Right renal cortex interstitium (tissue), 3 donors: ENCODE measurements around the gene MACROD2. TPM values are rescaled to one million over a fixed set of nuclear protein-coding genes. Genes with fewer than 3 reads are reported as not detected.

Source experiments
- DNase-seq, 3 donors: peaks; one replicate each; pipeline ENCODE4 v3.0.0-alpha.2; 2013; ENCODE audit warnings: low read depth in 3 of 3, low spot score in 2 of 3
- polyA plus RNA-seq, 3 donors: library from polyadenylated mRNA; unstranded; fragments of 120-200 nt; gene quantifications; one replicate each; pipeline ENCODE4 v1.2.1, GENCODE V29; 2013; ENCODE audit not compliant: insufficient read length in 3 of 3

The MACROD2 gene
- polyA plus RNA-seq, 3 donors = 14.4 to 15.6 (median 14.5) TPM

DNA sequence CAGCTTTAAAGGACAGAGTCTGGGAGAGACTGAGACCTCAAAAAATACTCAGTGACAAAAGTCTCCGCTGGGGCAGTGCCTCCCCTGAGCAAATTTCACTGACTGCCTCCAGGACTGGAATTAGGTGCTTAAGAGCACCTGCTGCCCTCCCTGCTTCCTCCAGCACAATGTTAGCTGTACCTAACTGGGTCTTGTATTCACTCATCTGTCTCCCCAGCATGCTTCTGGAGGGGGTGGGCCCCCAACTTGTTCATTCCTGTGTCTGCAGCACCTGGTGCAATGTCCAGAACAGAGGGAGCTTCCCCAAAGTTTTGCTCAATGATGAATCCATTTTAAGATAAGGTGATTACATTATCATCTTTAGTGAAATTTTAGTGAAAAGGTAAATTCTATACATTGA is 1927.2 kb downstream of the MACROD2 start:
- no peak for DNase-seq

DNA sequence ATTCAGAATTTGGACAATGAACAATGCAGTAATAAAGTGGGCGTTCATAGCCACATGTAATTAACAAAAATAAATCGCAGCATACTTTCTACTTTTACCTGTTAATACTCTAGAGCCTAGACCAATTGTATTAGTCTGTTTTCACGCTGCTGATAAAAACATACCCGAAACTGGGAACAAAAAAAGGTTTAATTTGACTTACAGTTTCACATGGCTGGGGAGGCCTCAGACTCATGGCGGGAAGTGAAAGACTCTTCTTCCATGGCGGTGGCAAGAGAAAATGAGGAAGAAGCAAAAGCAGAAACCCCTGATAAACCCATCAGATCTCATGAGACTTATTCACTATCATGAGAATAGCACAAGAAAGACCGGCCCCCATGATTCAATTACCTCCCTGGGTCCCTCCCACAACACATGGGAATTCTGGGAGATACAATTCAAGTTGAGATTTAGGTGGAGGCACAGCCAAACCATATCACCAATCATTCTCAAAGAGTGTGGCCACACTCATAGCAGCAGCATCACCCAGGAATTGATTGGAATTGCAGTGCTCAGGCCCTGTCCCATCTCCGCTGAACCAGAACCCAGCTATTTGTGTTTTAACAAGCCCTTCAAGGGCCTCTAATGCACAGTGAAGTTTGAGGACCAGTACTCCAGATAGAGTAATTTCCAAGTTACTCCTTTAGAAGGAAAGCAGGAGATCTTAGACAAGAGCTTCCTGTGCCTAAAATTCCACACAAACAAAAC is 1927.9 kb downstream of the MACROD2 start:
- no peak for DNase-seq

DNA sequence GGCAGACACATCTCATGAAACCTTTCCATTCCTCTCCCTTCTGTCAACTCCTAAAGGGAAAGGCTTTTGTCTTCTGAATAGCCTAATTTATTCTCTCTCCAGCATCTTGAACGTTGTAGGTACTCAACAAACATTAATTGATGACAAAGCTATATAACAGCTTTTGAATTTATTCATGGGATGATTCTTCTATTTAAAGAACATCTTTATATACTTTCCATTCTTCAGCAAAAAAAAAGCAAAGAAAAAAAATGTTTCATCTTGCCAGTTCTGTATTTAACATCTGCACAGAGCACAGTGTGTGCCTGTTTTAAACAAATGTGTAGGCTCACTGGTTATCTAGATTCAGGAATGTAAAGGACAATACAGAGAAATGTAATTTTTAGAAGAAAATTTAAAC is 1929.2 kb downstream of the MACROD2 start:
- no peak for DNase-seq

DNA sequence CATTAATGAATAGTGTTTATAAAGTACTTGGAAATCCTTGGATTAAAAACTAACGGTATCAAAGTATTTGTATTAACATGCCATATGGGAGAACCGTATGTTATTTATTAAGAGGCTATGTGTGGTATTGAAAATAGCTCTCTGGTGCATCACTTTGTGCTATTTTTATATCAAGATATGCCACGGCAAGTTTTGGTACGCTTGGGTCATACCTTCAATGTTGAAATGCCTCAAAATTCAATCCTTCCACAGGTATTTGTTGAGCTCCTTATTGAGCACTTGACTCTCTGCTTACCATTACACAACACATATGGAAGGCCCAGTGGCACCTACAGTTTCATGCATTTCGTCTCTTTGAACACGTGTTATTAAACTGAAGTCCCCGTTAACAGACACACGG is 1930.1 kb downstream of the MACROD2 start:
- no peak for DNase-seq

DNA sequence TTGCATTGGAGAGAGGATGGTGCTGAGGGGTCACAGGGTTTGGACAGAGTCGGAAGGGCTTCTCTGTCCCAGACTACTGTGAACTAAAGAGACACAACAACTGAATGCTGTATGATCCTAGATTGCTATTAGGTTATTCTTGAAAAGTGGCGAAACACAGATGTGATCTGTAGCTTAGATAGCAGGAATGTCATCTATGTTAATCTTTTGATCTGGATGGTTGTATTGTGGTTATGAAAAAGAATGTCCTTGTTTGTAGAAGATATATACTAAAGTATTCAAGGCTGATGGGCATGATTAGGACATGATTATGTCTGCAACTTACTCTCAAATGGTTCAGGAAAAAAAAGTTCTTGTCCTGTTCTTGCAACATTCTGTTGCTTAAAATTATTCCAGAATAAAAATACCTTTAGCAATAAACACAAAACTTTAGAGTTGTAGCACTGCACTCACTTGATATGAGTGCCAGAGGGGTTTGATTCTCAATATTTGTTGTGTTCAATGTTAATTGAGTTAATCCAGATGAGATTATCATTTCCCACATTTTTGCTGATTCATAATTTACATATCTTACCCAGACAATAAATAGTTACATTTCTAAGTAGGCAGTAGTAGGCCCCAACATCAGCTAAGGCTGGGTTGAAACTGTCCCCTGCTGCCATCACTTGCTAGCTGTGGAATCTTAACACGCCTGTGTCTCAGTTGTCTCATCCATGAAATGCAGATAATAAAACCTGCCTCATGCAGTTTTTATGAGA is 1932.8 kb downstream of the MACROD2 start:
- no peak for DNase-seq

DNA sequence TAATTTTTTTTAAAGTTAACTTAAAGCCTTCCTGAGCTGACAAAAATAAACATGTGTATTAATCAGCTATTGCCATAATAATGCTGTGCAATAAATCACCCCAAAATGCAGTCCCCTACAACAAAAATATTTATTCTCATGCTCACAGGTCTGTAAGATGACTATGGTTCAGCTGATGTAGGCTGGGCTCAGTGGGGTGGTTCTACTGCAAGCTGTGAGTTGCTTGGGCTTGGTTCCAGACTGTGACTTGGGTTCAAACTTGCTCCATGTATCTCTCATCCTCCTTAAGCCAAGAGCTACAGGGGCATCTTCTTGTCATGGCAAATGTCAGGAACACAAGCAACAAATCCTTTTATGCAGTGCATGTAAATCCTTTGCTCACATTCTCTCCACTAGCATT is 1933.6 kb downstream of the MACROD2 start:
- DNase-seq = no peak

DNA sequence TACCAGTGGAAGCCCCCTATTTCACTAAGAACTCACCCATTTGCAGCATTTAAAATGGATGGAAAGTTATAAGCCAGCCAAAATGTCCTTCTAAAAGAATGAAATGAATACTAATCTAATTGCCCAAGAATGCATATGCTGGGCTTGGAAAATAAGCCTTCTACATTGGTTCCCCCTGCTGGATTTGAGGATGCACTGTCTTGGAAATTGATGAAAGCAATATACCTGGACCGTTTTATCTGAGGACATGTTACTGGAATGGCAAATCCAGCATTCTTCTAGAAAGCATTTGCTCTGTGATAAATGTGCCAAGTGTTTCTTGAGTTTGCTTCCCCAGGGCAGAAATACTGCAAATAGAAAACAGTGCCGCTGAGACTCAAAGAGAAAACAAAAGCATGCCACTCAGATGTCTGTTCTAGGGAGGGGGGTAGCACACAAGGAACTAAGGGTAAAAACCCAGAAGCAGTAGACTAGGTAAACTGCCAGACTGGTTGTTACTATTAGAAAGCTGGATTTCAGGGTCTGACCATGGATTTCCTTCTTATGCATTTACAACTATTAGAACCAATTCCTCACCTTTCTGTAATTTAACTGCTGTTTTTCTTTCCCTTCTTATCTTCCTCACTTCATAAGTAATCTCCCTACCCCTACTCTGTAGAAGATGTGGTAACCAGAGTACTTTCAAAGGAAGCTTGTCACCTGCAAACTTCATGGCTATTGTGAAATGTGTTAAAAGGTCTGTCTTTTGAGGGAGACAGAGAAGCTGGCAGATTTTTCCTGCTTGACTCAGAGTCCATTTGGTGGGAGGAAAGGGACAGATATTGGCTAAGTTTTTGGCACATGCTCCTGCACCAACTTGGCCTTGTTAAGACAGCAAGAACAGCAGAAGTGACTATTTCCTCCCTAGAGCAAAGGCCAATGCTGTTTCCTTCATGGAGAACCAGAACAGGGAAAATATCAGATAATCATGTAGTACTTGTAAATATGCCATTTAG is 1935.3 kb downstream of the MACROD2 start:
- DNase-seq = peak in 1 of 3 donors; percentile 54

DNA sequence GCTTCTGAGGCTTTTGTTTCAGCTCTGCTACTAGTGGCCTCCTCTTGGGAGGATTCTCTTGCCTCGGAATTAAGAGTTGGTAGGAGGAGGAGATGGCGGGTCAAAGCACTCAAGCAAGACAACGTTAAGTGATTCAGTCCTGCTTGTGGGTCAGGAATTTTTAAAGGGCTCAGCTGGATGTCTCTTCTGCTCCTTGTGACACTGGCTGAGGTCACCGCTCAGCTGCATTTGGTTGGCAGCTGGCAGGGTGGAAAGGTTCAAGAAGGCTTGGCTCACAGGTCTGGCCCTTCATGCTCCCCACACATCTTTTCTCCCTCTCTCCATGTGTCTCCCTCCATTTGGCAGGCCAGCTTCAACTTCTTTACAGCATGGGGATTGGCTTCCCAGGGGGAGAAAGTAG is 1936.6 kb downstream of the MACROD2 start:
- DNase-seq = no peak

DNA sequence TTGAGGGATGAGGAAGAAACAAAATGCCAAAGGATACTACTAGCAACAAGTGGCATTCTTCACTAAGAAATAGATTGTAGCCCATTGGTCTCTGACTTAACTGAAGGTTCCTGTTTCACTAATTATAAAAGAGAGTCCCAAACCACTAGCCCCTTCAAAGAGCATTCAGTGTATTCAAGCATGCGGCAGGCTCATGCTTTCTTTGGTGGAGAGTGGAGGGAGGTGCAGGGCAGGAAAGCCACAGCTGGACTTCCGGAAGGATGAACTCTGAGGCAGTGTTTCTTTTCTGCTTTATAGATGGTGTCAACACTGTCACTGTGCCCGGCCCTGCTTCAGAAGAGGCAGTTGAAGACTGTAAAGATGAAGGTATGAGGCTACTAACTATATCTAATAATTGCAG is 1941.9 kb downstream of the MACROD2 start:
- DNase-seq = no peak

DNA sequence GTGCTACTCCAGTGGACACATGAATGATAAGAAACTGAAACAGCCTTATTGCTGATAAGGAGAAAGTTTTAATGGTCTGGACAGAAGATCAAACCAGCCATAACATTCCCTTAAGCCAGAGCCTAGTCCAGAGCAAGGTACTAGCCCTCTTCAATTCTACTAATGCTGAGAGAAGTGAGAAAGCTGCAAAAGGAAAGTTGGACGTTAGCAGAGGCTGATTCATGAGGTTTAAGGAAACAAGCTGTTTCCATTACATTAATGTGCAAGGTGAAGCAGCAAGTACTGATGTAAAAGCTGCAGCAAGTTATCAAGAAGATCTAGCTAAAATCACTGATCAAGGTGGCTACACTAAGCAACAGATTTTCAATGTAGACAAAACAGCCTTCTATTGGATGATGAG is 1943.5 kb downstream of the MACROD2 start:
- no peak for DNase-seq

DNA sequence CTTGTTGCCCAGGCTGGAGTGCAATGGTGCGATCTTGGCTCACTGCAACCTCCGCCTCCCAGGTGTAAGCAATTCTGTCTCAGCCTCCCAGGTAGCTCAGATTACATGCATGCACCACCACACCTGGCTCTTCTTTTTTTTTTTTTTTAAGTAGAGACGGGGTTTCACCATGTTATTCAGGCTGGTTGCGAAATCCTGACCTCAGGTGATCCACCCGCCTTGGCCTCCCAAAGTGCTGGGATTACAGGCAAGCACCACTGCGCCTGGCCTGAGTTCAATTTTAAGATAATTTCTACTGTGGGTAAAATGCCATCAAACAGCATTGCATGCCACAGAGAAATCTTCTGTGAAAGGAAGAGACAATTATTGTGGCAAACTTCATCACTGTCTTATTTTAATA is 1944.8 kb downstream of the MACROD2 start:
- DNase-seq = no peak

DNA sequence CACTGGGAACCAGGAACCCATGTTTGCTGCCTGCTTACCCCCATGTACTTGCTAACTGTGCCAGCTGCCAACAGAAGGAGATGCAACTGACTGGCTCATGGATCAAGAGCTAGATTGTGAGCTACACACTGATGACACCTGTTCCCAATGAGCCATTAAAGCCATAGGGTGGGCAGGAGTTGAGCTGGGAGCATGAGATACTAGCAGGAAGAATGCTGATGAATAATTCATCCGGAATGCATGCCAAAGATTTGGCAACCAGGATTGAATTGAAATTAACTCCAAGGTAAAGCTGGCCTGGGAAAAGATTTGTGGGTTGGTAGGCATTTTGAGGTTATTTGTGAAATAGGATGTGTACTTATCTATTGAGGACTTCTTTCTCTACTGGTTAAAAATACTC is 1946.8 kb downstream of the MACROD2 start:
- no peak for DNase-seq

DNA sequence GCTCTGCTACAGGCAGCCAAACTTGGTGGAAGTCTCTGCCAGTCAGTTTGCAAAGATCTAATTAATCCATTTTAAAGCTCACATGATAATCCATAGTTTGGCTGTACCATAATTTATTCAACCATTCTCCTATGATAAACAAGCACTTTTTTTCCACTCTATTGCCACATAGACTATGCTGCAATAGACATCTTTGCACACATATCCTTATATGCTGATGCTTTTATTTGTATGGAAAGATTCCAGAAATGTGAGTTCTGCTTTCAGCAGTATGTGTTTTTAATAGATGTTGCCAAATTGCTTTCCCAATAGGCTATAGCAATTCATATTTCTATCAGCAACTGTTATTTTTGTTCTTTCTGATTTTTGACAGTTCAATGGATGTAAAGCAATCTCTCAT is 1950.0 kb downstream of the MACROD2 start:
- DNase-seq = no peak

DNA sequence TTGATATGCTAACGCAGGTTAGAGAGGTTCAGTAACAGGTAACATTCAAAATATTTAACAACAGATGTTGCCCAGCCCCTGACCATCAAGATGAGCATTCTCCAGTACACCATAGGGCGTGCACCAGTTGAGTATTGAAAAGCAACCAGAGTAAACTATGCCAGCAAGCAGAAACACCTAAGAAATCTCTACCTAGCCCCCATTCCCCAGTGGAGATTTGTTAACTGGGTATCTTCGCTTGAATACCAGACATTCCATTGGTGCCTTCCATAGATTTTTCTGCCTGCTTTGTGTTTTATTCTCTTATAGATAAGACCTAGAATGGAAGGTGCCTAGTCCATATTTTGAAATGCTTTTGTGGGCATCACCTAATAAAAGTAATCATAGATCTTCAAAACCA is 1954.1 kb downstream of the MACROD2 start:
- no peak for DNase-seq

DNA sequence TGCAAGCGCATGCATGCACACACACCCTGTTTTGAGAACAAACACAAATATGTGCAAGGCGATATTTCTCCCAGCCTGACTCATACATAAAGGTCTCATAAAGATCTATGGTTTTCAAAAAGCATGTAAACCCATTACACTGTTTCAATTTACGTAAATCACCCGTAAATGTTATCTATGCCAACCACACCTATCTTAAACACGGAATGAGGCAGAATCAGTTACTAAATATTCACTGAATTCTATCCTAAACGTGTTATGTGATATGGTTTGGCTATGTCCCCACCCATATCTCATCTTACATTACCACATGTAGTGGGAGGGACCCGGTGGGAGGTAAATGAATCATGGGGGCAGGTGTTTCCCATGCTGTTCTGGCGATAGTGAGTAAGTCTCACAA is 1956.3 kb downstream of the MACROD2 start:
- DNase-seq = no peak

DNA sequence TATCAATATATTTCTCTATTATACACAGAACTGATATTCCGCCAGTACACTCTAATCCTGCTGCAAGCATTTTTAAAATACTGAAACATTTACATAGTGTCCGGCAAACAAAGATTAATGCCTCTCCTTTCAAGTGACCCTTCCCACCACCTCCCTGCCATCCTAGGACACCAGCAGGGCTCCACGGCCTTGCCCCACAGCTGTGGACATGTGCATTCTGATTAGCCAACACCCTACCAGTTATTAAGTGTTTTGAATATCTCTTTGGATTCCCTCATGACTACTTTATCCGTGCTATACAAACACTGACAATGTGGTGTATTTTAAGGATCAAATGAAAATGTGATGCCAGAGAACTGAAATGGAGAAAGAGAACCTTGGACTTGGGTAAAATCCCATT is 1962.8 kb downstream of the MACROD2 start:
- no peak for DNase-seq

DNA sequence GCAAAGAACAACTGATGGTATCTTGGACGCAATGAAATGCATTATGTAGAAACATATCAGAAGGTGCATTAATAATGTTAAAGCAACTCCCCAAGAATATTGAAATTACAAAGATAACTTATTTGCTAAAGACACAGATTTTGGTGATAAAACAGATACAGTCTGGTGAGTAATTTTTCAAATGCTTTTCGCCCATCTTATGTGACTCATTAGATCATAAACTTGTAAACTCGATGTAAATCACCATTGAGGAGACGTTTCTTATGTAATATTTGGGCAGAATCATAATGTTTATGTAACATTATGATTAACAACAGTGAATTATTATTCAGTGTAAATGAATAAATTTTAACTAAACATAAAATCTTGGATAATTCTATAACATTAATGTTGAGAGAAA is 1969.8 kb downstream of the MACROD2 start:
- no peak for DNase-seq

DNA sequence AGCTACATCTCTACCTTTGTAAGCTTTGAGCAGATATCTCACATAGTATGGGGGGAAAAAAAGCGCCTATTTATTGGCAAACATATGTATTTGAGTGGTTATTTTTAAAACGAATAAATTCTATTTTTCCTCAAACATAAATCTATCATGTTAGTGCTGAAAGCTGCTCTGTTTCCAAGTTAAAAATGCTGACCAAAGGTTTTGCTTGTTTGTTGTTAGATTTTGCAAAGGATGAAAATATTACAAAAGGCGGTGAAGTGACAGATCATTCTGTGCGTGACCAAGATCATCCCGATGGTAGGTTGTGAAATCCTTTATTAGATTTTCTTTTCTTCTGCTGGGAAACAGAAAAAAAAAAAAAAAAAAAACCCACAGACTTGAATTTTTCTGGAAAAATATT is 1972.0 kb downstream of the MACROD2 start:
- no peak for DNase-seq

DNA sequence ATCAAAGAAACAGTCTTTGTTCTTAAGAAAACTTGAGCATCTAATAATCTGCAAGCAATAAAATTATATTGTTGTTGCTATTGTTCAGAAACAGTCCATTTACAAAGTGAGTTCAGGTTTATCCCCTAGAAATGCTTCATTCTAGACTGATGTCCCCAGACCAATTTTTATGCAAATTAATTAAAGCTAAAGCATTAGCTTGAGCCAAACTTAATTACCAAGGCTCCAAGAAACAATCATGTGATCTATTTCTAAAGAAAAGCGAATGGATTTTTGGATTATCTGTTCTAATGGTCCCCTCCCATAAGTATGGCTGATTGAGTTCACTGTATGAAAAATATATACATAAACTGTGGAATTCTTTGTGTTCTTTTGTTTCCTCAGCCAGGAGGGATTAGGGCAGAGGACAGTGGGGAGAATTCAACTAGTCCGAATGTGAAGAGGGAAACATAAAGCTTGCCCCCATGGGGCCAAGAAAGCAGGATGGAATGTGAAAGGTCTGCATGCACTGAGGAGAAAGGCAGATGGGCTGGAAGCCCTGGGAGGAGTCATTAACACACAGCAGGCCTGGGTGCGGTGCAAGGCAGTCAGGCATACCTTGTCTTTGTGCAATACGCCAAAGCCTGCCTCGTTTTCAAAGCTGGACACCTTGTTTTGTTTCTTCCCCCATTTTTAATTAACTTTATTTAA is 1980.9 kb downstream of the MACROD2 start:
- DNase-seq = no peak

DNA sequence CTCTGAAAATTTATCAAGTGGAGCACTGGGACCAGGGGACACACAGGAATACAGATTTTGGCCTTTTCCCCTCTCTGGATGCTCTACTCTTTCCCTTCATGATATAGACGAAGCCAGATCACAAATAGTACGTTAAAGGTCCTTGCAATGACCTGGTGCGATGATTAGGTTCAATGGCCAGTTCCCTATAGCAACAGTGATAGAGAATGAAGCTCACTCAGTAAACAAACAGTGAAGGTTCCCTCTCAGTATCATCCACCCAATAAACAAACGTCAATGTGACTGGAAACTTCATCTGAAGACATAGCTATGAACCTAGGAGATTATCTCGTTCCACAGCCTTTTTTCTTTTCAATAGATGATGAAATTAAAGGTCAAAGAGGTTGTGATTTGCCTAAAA is 1981.7 kb downstream of the MACROD2 start:
- DNase-seq = no peak

DNA sequence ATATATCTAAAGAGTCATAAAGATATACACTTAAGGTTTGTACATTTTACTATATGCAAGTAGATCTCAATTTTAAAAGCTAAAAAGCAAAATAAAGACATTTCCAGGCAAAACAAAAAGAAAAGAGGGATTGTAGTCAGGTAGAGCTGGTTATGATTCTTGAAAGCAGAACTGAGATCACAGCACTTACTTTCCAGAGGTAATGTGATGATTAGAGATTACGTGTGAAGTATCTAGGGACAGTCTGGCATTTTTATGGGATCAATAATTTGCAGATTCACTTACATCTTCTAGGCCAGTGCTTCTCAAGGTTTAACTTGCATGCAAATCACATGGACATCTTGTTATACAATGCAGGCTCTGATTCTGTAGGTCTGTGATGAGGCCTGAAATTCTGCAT is 1982.4 kb downstream of the MACROD2 start:
- DNase-seq = no peak
